ENCODE measurements around the gene NRXN3.

GRCh38 chr14:79735121-79735520, 1564.9 kb downstream of the NRXN3 start:
- no peak for TF ChIP-seq CTCF (conservative IDR thresholded peaks at IDR 0.05 in 1 of 2, IDR thresholded peaks at IDR 0.05 in 1 of 2; ENCODE audit: low read depth in 1 of 2, low read length in 2 of 2)
- no peak for TF ChIP-seq EZH2 (IDR thresholded peaks at IDR 0.05; ENCODE audit: low read length, missing control alignments)

Measured in fibroblast of lung (primary cell).